Endometrial microvascular endothelial cells (primary cell): ENCODE measurements around the gene OR2A1. TPM values are rescaled to one million over a fixed set of nuclear protein-coding genes. Genes with fewer than 3 reads are reported as not detected.
"Not testable (repeated sequence)": the region's sequence is repeated elsewhere in the genome, so short reads cannot be mapped to it uniquely, and the experiment has no call there.

ENCODE experiments used
- in situ Hi-C: cut with HindIII; loops from 2 replicates; pipeline ENCODE4 v1.10.0; 2017; ENCODE audit warnings: low sequenced_read_pairs, low pct_unique_long_range_greater_than_20kb; ENCODE audit errors: inconsistent ontology term
- total RNA-seq: library from RNA; depleted of rRNA; stranded (reverse); fragments of >200 nt; gene quantifications from one replicate; pipeline ENCODE4 v1.2.3, GENCODE V29; 2015; ENCODE audit errors: inconsistent ontology term

The OR2A1 gene
- total RNA-seq, 1 donor from 2014 or later = not detected

GRCh38 chr7:144319547-144319946 lies 7.3 kb downstream of the OR2A1 start:
- in situ Hi-C loops = not testable (repeated sequence)

- in situ Hi-C loops = not testable (repeated sequence)
Measured at GRCh38 chr7:144321677-144322206, 9.5 kb downstream of the OR2A1 start.

- in situ Hi-C loops = not testable (repeated sequence)
Measured at GRCh38 chr7:144323359-144323758, 11.1 kb downstream of the OR2A1 start.

- in situ Hi-C loops = not testable (repeated sequence)
Measured at GRCh38 chr7:144325868-144326267, 13.6 kb downstream of the OR2A1 start.

- in situ Hi-C loops = not testable (repeated sequence)
Measured at GRCh38 chr7:144330044-144330443, 17.8 kb downstream of the OR2A1 start.

GRCh38 chr7:144331221-144331995 lies 19.2 kb downstream of the OR2A1 start:
- in situ Hi-C loops = not testable (repeated sequence)

- in situ Hi-C loops = not testable (repeated sequence)
Measured at GRCh38 chr7:144331996-144332288, 19.7 kb downstream of the OR2A1 start.

- in situ Hi-C loops = not testable (repeated sequence)
Measured at GRCh38 chr7:144348625-144349024, 36.4 kb downstream of the OR2A1 start.

GRCh38 chr7:144351667-144352066 lies 39.4 kb downstream of the OR2A1 start:
- in situ Hi-C loops = not testable (repeated sequence)

GRCh38 chr7:144355176-144355822 lies 43.1 kb downstream of the OR2A1 start, which contains the start of gene ARHGEF5:
Gene ARHGEF5, plus strand, starts transcription at chr7:144355402. Its CDS starts 7,268 bp downstream, at chr7:144362670.
- in situ Hi-C loops = not testable (repeated sequence)

GRCh38 chr7:144356185-144356584 lies 44.0 kb downstream of the OR2A1 start:
- in situ Hi-C loops = not testable (repeated sequence)

- in situ Hi-C loops = not testable (repeated sequence)
Measured at GRCh38 chr7:144356860-144357259, 44.6 kb downstream of the OR2A1 start.

- in situ Hi-C loops = not testable (repeated sequence)
Measured at GRCh38 chr7:144362061-144362460, 49.8 kb downstream of the OR2A1 start.

GRCh38 chr7:144365523-144365922 lies 53.3 kb downstream of the OR2A1 start:
- in situ Hi-C loops = not testable (repeated sequence)

GRCh38 chr7:144367250-144367649 lies 55.0 kb downstream of the OR2A1 start:
- in situ Hi-C loops = not testable (repeated sequence)

GRCh38 chr7:144369221-144369620 lies 57.0 kb downstream of the OR2A1 start:
- in situ Hi-C loops = not testable (repeated sequence)
